ENCODE measurements around the gene PLCB2.

PLCB2 gene

GRCh38 chr15:40323953-40324937, 16.5 kb upstream of the PLCB2 start:
- no peak for DNase-seq

DNA sequence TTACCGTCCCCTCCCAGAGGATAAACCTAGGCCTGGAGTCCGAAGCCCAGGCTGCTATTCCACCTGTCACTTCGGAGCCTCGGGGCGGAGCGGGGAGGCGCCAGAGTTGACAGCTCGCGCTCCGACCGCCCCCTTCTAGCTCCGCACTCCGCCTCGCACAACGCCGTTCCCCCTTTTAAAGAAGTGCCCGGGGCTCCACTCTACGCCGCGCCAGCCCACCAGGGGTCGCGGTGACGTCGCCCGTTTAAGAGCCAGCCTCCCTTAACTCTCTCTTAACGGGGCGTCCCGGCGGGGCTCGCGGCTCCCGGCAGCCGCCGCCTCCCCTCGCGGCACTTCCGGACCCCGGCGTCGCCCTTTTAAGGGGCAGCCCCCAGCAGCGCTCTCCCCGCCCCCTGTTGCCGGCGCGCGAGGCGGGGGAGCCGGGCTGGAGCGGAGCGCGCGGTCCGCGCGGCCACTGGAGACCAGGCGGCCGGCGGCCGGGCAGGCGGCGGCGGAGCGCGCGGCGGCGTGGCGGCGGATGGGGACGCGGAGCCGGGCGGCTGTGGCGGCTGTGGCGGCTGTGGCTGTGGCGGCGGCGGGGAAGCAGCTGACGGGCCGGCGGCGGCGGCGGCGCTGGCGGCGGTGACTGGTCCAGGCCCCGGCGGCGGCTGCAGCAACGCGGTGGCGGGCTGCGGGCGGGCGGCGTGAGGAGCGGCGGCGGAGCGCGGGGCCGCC, 15.7 kb upstream of the PLCB2 start, which contains the start of gene INAFM2:
Gene INAFM2 (plus strand): TSS at position 454 of the 714 bp plus-strand sequence. CDS start 364 bp downstream, outside the sequence.
- DNase-seq: peak; percentile 88

DNA sequence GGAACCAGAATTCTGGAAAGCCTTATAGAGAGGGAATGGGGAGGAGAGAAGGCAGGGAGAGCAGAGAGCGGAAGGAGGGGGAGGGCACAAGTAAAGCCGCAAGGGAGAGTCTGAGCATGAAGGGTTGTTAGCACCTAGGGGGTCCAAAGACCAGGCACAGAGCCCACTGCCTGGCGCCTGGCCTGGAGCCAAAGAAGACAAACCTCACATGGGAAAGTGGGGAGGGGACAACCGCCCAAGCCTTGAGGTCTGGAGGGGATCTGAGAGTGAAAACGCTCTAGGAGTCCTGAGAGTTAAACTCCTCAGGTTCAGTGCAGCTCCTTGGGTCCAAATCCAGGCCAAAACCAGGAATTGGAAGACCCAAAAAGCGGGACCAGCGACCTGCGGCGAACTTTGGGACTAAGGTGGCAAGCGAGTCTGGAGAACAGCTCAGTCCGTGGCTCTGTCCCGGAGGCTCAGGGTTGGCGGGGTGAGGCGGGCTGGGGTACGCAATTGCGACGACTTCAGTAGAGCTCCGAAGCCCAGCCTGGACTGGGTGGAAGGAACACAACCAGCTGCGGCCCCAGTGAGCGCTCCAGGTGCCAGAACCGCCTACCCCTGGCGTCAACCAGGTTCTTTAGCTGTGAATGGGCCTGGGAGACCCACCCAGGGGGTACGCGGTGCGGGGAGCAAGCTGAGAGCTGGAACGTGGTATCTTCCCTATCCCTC, 14.9 kb upstream of the PLCB2 start:
- DNase-seq: no peak

- peak; percentile 67 for DNase-seq
Measured at GRCh38 chr15:40320931-40321371, 13.2 kb upstream of the PLCB2 start.

DNA sequence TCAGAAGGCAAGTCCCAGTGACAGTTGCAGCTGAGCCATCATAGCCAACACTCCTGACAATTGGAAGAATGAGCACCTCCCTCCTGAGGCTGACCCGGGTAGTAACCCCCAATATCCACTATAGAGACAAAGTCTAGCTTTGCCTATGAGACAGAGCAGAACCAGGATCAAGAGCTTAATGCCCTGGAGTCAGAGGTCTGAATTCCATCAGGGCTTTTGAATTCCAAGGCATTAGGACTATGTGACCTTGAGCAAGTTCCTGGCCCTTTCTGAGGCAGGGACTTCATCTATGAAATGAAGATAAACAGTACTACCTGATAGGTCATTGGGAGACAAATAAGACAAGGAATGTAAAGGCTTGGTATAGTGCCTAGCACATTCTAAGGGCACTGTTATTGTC, 12.7 kb upstream of the PLCB2 start:
- DNase-seq: no peak

- no peak for DNase-seq
Measured at GRCh38 chr15:40317580-40317979, 9.8 kb upstream of the PLCB2 start.

DNA sequence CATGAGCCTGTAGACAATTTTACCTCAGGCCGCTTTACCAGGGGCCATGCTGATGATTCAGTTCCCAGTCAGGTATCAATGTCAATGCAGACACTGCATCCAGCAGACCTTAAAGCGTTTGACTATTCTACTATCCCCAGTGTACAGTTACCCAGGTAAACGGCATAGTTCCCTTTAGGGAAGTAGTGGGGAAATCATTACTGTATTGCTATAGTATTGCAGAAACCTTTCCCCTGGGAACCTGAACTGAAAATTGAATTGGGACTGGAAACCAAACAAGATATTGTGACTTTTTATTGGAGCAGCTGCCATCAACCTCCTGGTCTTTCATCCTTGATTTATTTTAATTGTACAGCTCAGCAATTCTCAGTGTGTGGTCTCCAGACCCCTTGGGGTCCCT, 9.2 kb upstream of the PLCB2 start:
- DNase-seq: no peak

- no peak for DNase-seq
Measured at GRCh38 chr15:40314723-40315276, 7.1 kb upstream of the PLCB2 start.

DNA sequence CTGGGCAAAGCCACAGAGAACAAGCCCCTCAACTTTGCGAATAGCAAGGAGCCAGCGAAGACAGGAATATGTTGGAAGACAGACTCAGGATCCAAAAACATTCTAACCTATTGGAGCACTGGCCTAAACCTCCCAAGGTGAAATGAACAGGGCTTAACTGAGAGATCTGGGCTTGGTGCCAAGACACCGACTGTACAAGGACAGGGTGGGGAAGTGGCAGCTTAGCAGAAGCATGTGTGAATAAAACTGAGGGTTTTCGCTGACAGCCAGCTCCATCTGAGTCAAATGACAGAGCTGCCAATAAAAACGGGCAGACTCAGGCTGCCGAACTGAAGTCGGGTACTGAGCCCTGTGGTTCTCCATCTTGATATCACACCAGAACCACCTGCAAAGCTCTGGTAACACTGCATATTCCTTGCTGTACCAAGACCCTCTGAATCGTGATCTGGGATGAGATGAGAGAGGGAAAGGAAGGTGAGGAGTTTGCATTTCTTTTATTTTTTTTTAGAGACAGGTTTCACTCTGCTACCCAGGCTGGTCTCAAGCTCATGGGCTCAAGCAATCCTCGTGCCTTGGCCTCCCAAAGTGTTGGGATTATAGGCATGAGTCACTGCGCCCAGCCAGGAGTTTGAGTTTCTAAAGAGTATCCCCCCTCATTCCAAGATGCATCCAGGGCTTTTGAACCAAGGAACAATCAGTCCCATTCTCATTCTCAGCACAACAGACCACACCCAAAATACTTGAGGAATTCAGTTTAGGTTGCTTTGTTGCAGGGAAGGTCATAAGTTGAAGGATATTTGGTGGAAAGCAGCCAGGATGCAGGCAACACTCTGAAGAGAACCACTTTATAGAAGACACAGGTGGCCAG, 6.0 kb upstream of the PLCB2 start:
- DNase-seq: peak; percentile 26

- no peak for DNase-seq
Measured at GRCh38 chr15:40312370-40313158, 4.8 kb upstream of the PLCB2 start.

GRCh38 chr15:40310993-40311392, 3.3 kb upstream of the PLCB2 start:
- DNase-seq: no peak

- peak; percentile 57 for DNase-seq
Measured at GRCh38 chr15:40310001-40310959, 2.5 kb upstream of the PLCB2 start.

- no peak for DNase-seq
Measured at GRCh38 chr15:40309344-40309862, 1.7 kb upstream of the PLCB2 start.

DNA sequence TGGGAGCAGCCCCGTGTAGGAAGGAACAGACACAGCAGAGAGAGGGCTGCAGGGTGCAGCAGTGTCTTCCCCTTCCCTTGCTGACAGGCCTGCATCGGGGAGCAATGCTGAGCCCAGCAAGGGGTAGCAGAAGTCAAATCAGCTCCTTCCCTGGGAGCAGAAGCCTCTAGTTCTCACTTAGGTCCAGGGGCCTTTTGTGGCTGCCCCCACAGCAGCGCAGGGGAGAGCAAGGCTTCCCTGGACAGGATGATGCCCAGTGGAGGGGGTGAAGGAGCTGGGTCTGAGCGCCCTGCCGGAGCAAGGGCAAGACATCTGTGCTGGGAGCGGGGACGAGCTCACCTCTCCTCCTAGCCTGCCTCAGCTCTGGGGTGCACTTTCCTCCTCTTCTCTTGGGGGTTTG, 827 bp downstream of the PLCB2 start:
- DNase-seq: no peak

GRCh38 chr15:40306371-40306770, 1.4 kb downstream of the PLCB2 start:
- DNase-seq: no peak

- DNase-seq: no peak
Measured at GRCh38 chr15:40305281-40305680, 2.5 kb downstream of the PLCB2 start.

- no peak for DNase-seq
Measured at GRCh38 chr15:40303576-40303975, 4.2 kb downstream of the PLCB2 start.

- DNase-seq: no peak
Measured at GRCh38 chr15:40302981-40303380, 4.8 kb downstream of the PLCB2 start.

- no peak for DNase-seq
Measured at GRCh38 chr15:40302288-40302886, 5.3 kb downstream of the PLCB2 start.
